Kidney capillary endothelial cell (primary cell): ENCODE results near the gene C7.
"Not testable (repeated sequence)": the region's sequence is repeated elsewhere in the genome, so short reads cannot be mapped to it uniquely, and the experiment has no call there.

Experiments used
- DNase-seq: peaks from one replicate; pipeline ENCODE4 v3.0.0-alpha.2; 2018; ENCODE audit warnings: low spot score

C7 gene

GRCh38 chr5:40991168-40991980 is 82.1 kb downstream of the C7 start:
- no peak for DNase-seq

- no peak for DNase-seq
Measured at GRCh38 chr5:40991981-40992559, 82.8 kb downstream of the C7 start.

GRCh38 chr5:40995801-40996586 is 86.7 kb downstream of the C7 start:
- no peak for DNase-seq

GRCh38 chr5:40999142-40999541 is 89.8 kb downstream of the C7 start:
- DNase-seq: no peak

- no peak for DNase-seq
Measured at GRCh38 chr5:40999966-41000365, 90.7 kb downstream of the C7 start.

- DNase-seq: no peak
Measured at GRCh38 chr5:41003670-41004376, 94.5 kb downstream of the C7 start.

- DNase-seq: no peak
Measured at GRCh38 chr5:41004931-41005330, 95.6 kb downstream of the C7 start.

GRCh38 chr5:41009232-41009631 is 99.9 kb downstream of the C7 start:
- no peak for DNase-seq

GRCh38 chr5:41010572-41010971 is 101.3 kb downstream of the C7 start:
- no peak for DNase-seq

- no peak for DNase-seq
Measured at GRCh38 chr5:41012318-41012717, 103.0 kb downstream of the C7 start.

GRCh38 chr5:41022600-41022999 is 113.3 kb downstream of the C7 start:
- not testable (repeated sequence) for DNase-seq
